Activated T-cell treated with anti-CD3 and anti-CD28 coated beads, Interleukin-2, amount 50 U/mL, for 1 hour (primary cell): ENCODE results near the gene TSHZ3.

ENCODE experiments used
- DNase-seq: peaks from one replicate; pipeline ENCODE4 v3.0.0-alpha.2; 2020

The TSHZ3 gene

GRCh38 chr19:31353833-31354232, 4.6 kb upstream of the TSHZ3 start:
- no peak for DNase-seq

GRCh38 chr19:31352782-31353651, 3.8 kb upstream of the TSHZ3 start:
- DNase-seq = peak; percentile 27

- DNase-seq = no peak
Measured at GRCh38 chr19:31352296-31352781, 3.1 kb upstream of the TSHZ3 start.

- DNase-seq = peak; percentile 35
Measured at GRCh38 chr19:31351855-31352195, 2.6 kb upstream of the TSHZ3 start.

GRCh38 chr19:31351056-31351854, 2.0 kb upstream of the TSHZ3 start:
- DNase-seq = peak; percentile 35

- peak; percentile 51 for DNase-seq
Measured at GRCh38 chr19:31350693-31351055, 1.4 kb upstream of the TSHZ3 start.

- no peak for DNase-seq
Measured at GRCh38 chr19:31350033-31350692, 927 bp upstream of the TSHZ3 start.

- no peak for DNase-seq
Measured at GRCh38 chr19:31348481-31349159, 616 bp downstream of the TSHZ3 start.

GRCh38 chr19:31347828-31348392, 1.3 kb downstream of the TSHZ3 start:
- DNase-seq = no peak

GRCh38 chr19:31347354-31347753, 1.9 kb downstream of the TSHZ3 start:
- no peak for DNase-seq

GRCh38 chr19:31346184-31347059, 2.8 kb downstream of the TSHZ3 start:
- DNase-seq = no peak

- DNase-seq = no peak
Measured at GRCh38 chr19:31344403-31344802, 4.8 kb downstream of the TSHZ3 start.

GRCh38 chr19:31342926-31343325, 6.3 kb downstream of the TSHZ3 start:
- no peak for DNase-seq

GRCh38 chr19:31340042-31341025, 8.9 kb downstream of the TSHZ3 start:
- DNase-seq = no peak

- DNase-seq = no peak
Measured at GRCh38 chr19:31339411-31339810, 9.8 kb downstream of the TSHZ3 start.

GRCh38 chr19:31338069-31338776, 11.0 kb downstream of the TSHZ3 start:
- no peak for DNase-seq

GRCh38 chr19:31337008-31337914, 12.0 kb downstream of the TSHZ3 start:
- DNase-seq = no peak

- DNase-seq = no peak
Measured at GRCh38 chr19:31335716-31336115, 13.5 kb downstream of the TSHZ3 start.
